Muscle of leg (tissue), 11 donors: Measurements from ENCODE around the gene LRRC42. TPM values are rescaled to one million over a fixed set of nuclear protein-coding genes. Genes with fewer than 3 reads are reported as not detected.

ENCODE experiments used
- DNase-seq: peaks from one replicate; pipeline ENCODE4 v3.0.0; 2013
- H3K27ac ChIP-seq: one replicate; pipeline ENCODE4 v1.5.1; 2013; ENCODE audit warnings: mild to moderate bottlenecking, low read length, control low read depth
- H3K27me3 ChIP-seq: one replicate; pipeline ENCODE4 v1.6.1; 2013; ENCODE audit warnings: low read length; ENCODE audit not compliant: control insufficient read depth, insufficient read depth
- H3K36me3 ChIP-seq: one replicate; pipeline ENCODE4 v1.6.1; 2013; ENCODE audit warnings: low read length; ENCODE audit not compliant: control insufficient read depth, insufficient read depth
- H3K4me1 ChIP-seq: one replicate; pipeline ENCODE4 v1.6.1; 2013; ENCODE audit warnings: low read length; ENCODE audit not compliant: control insufficient read depth, insufficient read depth
- H3K4me3 ChIP-seq: one replicate; pipeline ENCODE4 v1.5.1; 2013; ENCODE audit warnings: low read length, control low read depth
- H3K9me3 ChIP-seq: replicated peaks from 2 replicates; pipeline ENCODE4 v1.6.1; 2013; ENCODE audit warnings: low read depth, low read length; ENCODE audit not compliant: control insufficient read depth
- WGBS: methylation state at CpG from one replicate; pipeline ENCODE4 v1.1.5; 2013; ENCODE audit warnings: missing lambda C conversion rate; ENCODE audit not compliant: insufficient coverage; 5-methylcytosine and 5-hydroxymethylcytosine counted together
- polyA plus RNA-seq, 8 donors: library from polyadenylated mRNA; unstranded; fragments of 120-200 nt; gene quantifications; one replicate each; pipeline versions ENCODE4 v1.2.1 to v1.2.3, GENCODE V29; 2013; ENCODE audit warnings: inconsistent platforms in 1 of 8, low replicate concordance in 1 of 8; ENCODE audit not compliant: insufficient read length in 8 of 8, insufficient read depth in 1 of 8
- total RNA-seq: library from RNA; stranded (reverse); fragments of 120-200 nt; gene quantifications from one replicate; pipeline ENCODE4 v1.2.4, GENCODE V29; 2013

LRRC42 gene
- total and polyA plus RNA-seq, 9 donors = 19.3 to 30.2 (median 24.2) TPM

GRCh38 chr1:54012863-54013262 lies 66.7 kb downstream of the LRRC42 start:
- peaks cover 10% of the 10 kb centered on the region for H3K27me3 ChIP-seq
- 79% methylated on average over 4 of the region's 8 CpGs for WGBS
- H3K4me3 ChIP-seq = no peak overlapping the region
- no peaks in the 10 kb centered on the region for H3K4me1 ChIP-seq
- no peaks in the 10 kb centered on the region for H3K36me3 ChIP-seq
- H3K27ac ChIP-seq = no peak overlapping the region
- no peaks in the 10 kb centered on the region for H3K9me3 ChIP-seq
- DNase-seq = no peak

- no peak overlapping the region for H3K4me3 ChIP-seq
- H3K27ac ChIP-seq = no peak overlapping the region
- 66% methylated on average over 7 of the region's 8 CpGs for WGBS
- H3K27me3 ChIP-seq = peaks cover 10% of the 10 kb centered on the region
- no peak for DNase-seq
- no peaks in the 10 kb centered on the region for H3K9me3 ChIP-seq
- no peaks in the 10 kb centered on the region for H3K36me3 ChIP-seq
- no peaks in the 10 kb centered on the region for H3K4me1 ChIP-seq
These were observed 67.4 kb downstream of the LRRC42 start for GRCh38 chr1:54013393-54014008.

GRCh38 chr1:54014009-54014629 lies 68.0 kb downstream of the LRRC42 start:
- H3K9me3 ChIP-seq = no peaks in the 10 kb centered on the region
- H3K27me3 ChIP-seq = peaks cover 13% of the 10 kb centered on the region
- H3K27ac ChIP-seq = no peak overlapping the region
- no peak overlapping the region for H3K4me3 ChIP-seq
- no peak for DNase-seq
- no peaks in the 10 kb centered on the region for H3K4me1 ChIP-seq
- no peaks in the 10 kb centered on the region for H3K36me3 ChIP-seq
- WGBS = 48% methylated on average over 11 of the region's 17 CpGs

- peaks cover 13% of the 10 kb centered on the region for H3K27me3 ChIP-seq
- no peak for DNase-seq
- H3K27ac ChIP-seq = no peak overlapping the region
- H3K4me1 ChIP-seq = no peaks in the 10 kb centered on the region
- H3K4me3 ChIP-seq = no peak overlapping the region
- no peaks in the 10 kb centered on the region for H3K36me3 ChIP-seq
- WGBS = 29% methylated on average over 3 of the region's 8 CpGs
- H3K9me3 ChIP-seq = no peaks in the 10 kb centered on the region
These were observed 70.5 kb downstream of the LRRC42 start for GRCh38 chr1:54016343-54017282.

Other genes with a start within 250 kb of the LRRC42 start
- gene GLIS1, start 207.2 kb upstream of the LRRC42 start, total RNA-seq = not detected
- under 1 TPM in 6 of 8 donors, not detected in 2; 0.04 to 0.42 (median 0.08) TPM for gene GLIS1, start 207.2 kb upstream of the LRRC42 start, polyA plus RNA-seq
- 11.3 TPM for gene NDC1, start 108.1 kb upstream of the LRRC42 start, total RNA-seq
- gene NDC1, start 108.1 kb upstream of the LRRC42 start, polyA plus RNA-seq = 10 to 100 TPM in 7 of 8 donors, 1 to 10 TPM in 1; 9.3 to 16.0 (median 12.2) TPM
- gene YIPF1, start 56.6 kb upstream of the LRRC42 start, total RNA-seq = 15.1 TPM
- gene YIPF1, start 56.6 kb upstream of the LRRC42 start, polyA plus RNA-seq = 10 to 100 TPM; 12.4 to 18.0 (median 15.3) TPM
- gene DIO1, start 52.2 kb upstream of the LRRC42 start, total RNA-seq = not detected
- gene DIO1, start 52.2 kb upstream of the LRRC42 start, polyA plus RNA-seq = under 1 TPM in 5 of 8 donors, not detected in 3; 0.10 to 0.31 (median 0.15) TPM
- gene IFT25, start 651 bp upstream of the LRRC42 start, total RNA-seq = 23.8 TPM
- gene IFT25, start 651 bp upstream of the LRRC42 start, polyA plus RNA-seq = 10 to 100 TPM; 22.4 to 30.3 (median 25.8) TPM
- gene LDLRAD1, start 71.8 kb downstream of the LRRC42 start, total RNA-seq = not detected
- gene LDLRAD1, start 71.8 kb downstream of the LRRC42 start, polyA plus RNA-seq = under 1 TPM in 1 of 8 donors, not detected in 7; 0.30 TPM
- gene TMEM59, start 106.9 kb downstream of the LRRC42 start, total RNA-seq = 196 TPM
- gene TMEM59, start 106.9 kb downstream of the LRRC42 start, polyA plus RNA-seq = 100 to 1,000 TPM; 127 to 183 (median 151) TPM
- 5.0 TPM for gene TCEANC2, start 107.3 kb downstream of the LRRC42 start, total RNA-seq
- gene TCEANC2, start 107.3 kb downstream of the LRRC42 start, polyA plus RNA-seq = 1 to 10 TPM; 4.0 to 6.2 (median 4.8) TPM
- not detected for gene CDCP2, start 206.7 kb downstream of the LRRC42 start, total RNA-seq
- under 1 TPM in 2 of 8 donors, not detected in 6; 0.13 to 0.16 TPM for gene CDCP2, start 206.7 kb downstream of the LRRC42 start, polyA plus RNA-seq